BJ (cell line): ENCODE measurements around the gene RABAC1. TPM values are rescaled to one million over a fixed set of nuclear protein-coding genes. Genes with fewer than 3 reads are reported as not detected.

Experiments
- CTCF ChIA-PET: fragments of 350-600 bp; formaldehyde crosslinking; extraction: SDS; loops from one replicate; lab custom pipeline; 2021; ENCODE audit warnings: antibody characterized with exemption, inconsistent platforms; lab: Yijun Ruan, JAX
- POLR2A ChIA-PET: fragments of 300-600 bp; sonication (Branson Sonifier 250); formaldehyde crosslinking; extraction: SDS; loops from one replicate; lab custom pipeline; 2021; ENCODE audit warnings: antibody characterized with exemption; lab: Charles Lee
- DNase-seq: peaks from one replicate; pipeline ENCODE4 v3.0.0-alpha.2; 2011; ENCODE audit warnings: low read depth
- H3K27me3 ChIP-seq: 2 replicates; pipeline ENCODE4 v1.6.0; 2011; ENCODE audit warnings: low read length; ENCODE audit not compliant: control insufficient read depth, insufficient read depth
- H3K36me3 ChIP-seq: 2 replicates; pipeline ENCODE4 v1.5.1; 2011; ENCODE audit warnings: low read length; ENCODE audit not compliant: control insufficient read depth, insufficient read depth
- H3K4me3 ChIP-seq: 2 replicates; pipeline ENCODE4 v1.5.1; 2011; ENCODE audit warnings: low read depth, mild to moderate bottlenecking, control low read depth, low read length
- polyA plus RNA-seq: library from polyadenylated mRNA; depleted of rRNA; stranded (reverse); fragments of >200 nt; gene quantifications from 2 replicates; pipeline ENCODE4 v1.2.3, GENCODE V29; 2011
- TF ChIP-seq, protein P1 (sequence below): IDR thresholded peaks from 2 replicates; pipeline ENCODE4 v1.5.1; 2011; ENCODE audit warnings: low read depth, mild to moderate bottlenecking, control low read depth, inconsistent platforms, low read length, moderate library complexity; ENCODE audit not compliant: insufficient read depth

RABAC1 gene
- polyA plus RNA-seq, 1 experiment = 361 TPM

DNA sequence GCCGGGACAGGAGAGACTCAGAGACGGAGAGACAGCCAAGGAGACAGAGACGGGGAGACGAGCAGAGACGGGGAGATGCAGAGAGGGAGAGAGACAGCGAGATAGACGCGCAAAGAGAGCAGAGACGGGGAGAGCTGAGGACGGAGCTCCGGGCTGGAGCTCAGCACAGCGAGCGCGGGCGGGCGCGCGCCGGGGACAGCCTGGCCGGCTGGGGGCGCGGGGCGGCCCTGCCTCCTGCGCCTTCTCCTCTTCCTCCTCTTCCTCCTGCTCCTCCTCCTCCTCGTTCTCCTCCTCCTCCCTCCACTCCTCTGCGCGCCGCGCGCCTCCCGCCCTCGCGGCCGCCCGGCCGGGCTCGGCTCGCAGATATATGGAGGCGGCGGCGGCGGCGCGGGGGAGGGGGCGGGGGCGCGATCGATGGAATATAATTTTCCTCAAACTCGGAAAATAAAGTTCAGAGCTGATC lies 30.9 kb downstream of the RABAC1 start, which contains the start of gene ERFL:
Gene ERFL, minus strand, starts transcription at position 229 of the 463 bp plus-strand sequence. CDS start 15,530 bp downstream, outside the sequence.
- no peak for DNase-seq
- Histone ChIP-seq H3K36me3 (no peaks in the 10 kb centered on the region), H3K4me3 (peak within 1 kb of the TSS; percentile 30), H3K27me3 (peaks cover 65% of the 10 kb centered on the region)
- ChIA-PET CTCF (interaction anchor here (0.6 to 1.3 kb wide), 3 partner anchors 9 to 1292 kb away, joined by 3 to 5 read pairs (median 4); no protein-coding TSS in a partner anchor), POLR2A (no interaction called here)
- TF ChIP-seq, protein P1, sequence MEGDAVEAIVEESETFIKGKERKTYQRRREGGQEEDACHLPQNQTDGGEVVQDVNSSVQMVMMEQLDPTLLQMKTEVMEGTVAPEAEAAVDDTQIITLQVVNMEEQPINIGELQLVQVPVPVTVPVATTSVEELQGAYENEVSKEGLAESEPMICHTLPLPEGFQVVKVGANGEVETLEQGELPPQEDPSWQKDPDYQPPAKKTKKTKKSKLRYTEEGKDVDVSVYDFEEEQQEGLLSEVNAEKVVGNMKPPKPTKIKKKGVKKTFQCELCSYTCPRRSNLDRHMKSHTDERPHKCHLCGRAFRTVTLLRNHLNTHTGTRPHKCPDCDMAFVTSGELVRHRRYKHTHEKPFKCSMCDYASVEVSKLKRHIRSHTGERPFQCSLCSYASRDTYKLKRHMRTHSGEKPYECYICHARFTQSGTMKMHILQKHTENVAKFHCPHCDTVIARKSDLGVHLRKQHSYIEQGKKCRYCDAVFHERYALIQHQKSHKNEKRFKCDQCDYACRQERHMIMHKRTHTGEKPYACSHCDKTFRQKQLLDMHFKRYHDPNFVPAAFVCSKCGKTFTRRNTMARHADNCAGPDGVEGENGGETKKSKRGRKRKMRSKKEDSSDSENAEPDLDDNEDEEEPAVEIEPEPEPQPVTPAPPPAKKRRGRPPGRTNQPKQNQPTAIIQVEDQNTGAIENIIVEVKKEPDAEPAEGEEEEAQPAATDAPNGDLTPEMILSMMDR = no peak

- DNase-seq = no peak
- peak overlapping the region; percentile 30 for H3K4me3 ChIP-seq
- H3K27me3 ChIP-seq = peaks cover 66% of the 10 kb centered on the region
- ChIA-PET CTCF (interaction anchor here (0.6 to 1.3 kb wide), 3 partner anchors 10 to 1292 kb away, joined by 3 to 5 read pairs (median 4); no protein-coding TSS in a partner anchor), POLR2A (no interaction called here)
- TF ChIP-seq, protein P1 = no peak
- H3K36me3 ChIP-seq = no peaks in the 10 kb centered on the region
Measured at GRCh38 chr19:41927497-41928192, 31.5 kb downstream of the RABAC1 start.

DNA sequence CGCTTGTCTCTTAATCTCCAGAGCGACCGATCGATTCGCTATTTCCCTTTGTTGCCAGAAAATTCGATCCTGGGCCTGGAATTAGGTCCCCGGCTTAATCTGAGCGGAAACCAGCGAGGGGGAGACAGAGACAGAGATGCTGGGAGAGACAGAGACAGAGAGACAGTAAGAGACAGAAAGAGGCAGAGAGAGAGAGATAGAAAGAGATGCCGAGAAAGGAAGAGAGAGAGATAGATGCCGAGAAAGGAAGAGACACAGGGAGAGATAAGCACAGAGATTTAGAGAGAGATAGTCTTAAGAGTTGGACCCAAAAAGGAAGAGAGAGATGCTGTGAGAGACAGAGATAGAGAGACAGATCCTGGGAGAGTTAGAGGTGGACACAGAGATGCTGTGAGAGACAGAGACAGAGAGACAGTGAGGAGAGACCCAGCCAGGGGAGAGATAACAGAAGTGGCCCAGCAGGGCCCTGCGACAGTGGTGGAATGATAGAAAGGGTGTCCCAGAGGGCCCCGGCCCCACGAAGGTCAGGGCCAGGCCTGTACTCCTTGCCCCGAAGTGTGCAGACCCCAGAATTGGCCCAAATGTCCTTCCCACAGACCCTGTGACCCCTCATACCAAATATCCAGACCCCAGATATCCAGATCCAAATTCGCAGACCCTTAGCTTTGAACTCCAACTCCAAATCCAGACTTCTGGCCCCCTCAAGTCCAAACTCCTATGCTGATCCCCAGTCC lies 32.2 kb downstream of the RABAC1 start:
- no peak for DNase-seq
- H3K36me3 ChIP-seq = no peaks in the 10 kb centered on the region
- H3K27me3 ChIP-seq = peaks cover 67% of the 10 kb centered on the region
- CTCF ChIA-PET = interaction anchor here (1.3 kb wide), 1 partner anchor 61 kb away, joined by 3 read pairs; no protein-coding TSS in a partner anchor
- H3K4me3 ChIP-seq = no peak overlapping the region
- POLR2A ChIA-PET = no interaction called here
- TF ChIP-seq, protein P1 = no peak

GRCh38 chr19:41926028-41926762 lies 32.9 kb downstream of the RABAC1 start:
- ChIA-PET CTCF (no interaction called here), POLR2A (no interaction called here)
- Histone ChIP-seq H3K36me3 (no peaks in the 10 kb centered on the region), H3K4me3 (no peak overlapping the region), H3K27me3 (peaks cover 65% of the 10 kb centered on the region)
- no peak for DNase-seq
- TF ChIP-seq, protein P1 = no peak
